GDM1 (cell line): ENCODE measurements around the gene EHHADH.
"Not testable (repeated sequence)": the region's sequence is repeated elsewhere in the genome, so short reads cannot be mapped to it uniquely, and the experiment has no call there.

Source experiments
- DNase-seq: peaks from one replicate; lab custom pipeline; 2025; lab: John Stamatoyannopoulos, UW

Gene EHHADH

GRCh38 chr3:185251272-185251671 is 2.6 kb downstream of the EHHADH start:
- DNase-seq: no peak

- DNase-seq: no peak
These were observed 3.2 kb downstream of the EHHADH start for GRCh38 chr3:185250653-185251052.

- DNase-seq: no peak
These were observed 3.6 kb downstream of the EHHADH start for GRCh38 chr3:185250247-185250646.

DNA sequence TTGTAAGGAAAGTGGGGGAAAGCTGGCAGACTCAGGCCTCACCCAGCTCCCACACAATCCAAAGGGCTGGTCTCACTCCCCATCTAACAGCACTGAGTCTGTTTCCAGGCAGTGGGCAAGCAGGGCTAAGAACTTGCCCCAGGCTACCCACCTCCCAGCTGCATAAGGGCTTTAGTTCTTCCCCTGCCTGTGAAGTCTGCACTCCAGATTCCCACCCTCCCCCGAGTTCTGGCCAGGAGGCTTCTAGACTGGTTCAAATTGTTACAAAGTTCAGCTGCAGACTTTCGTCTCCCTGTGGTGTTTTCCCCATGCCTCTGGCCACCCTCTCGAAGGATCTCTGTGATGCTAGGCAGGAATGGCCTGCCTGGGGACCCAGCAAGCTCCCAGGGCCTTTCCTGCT is 11.2 kb downstream of the EHHADH start:
- DNase-seq: no peak

DNA sequence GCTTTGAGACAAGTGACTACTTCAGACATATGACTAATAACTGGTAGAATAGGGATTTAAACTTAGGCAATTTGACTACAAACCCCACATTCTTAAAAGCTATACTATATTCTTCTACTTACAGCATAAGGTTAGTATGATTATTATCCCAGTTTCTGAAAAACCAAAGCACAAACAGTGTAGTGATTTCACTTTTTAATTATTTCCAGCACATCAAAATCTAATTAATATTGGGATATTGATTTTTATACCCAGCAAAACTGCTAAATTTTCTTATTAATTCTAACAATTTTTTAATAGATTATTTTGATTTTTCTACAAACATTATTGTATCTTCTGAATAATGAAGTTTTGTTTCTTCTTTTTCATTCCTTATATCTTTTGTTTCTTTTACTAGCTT is 16.9 kb downstream of the EHHADH start:
- no peak for DNase-seq

GRCh38 chr3:185233328-185233727 is 20.5 kb downstream of the EHHADH start:
- DNase-seq: no peak

- DNase-seq: not testable (repeated sequence)
These were observed 27.3 kb downstream of the EHHADH start for GRCh38 chr3:185226526-185226925.

DNA sequence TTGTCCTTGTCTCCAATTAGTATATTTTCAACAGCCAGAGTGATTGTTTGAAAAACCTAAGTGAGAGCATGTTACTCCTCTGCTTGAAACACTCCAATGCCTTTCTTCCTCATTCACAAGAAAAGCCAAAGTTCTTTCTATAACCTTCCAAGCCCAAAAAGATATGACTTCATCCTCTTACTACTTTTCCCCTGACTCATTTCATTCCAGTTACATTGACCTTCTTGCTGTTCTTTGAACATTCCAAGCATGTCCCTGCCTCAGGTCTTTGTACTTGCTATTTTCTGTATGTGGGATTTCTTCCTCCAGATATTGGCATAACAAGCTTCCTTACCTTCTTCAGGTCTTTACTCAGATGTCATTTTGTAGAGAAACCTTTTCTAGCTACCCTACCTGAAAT is 28.3 kb downstream of the EHHADH start:
- DNase-seq: no peak

- DNase-seq: no peak
These were observed 28.8 kb downstream of the EHHADH start for GRCh38 chr3:185225080-185225479.

- no peak for DNase-seq
These were observed 32.6 kb downstream of the EHHADH start for GRCh38 chr3:185221203-185221602.

DNA sequence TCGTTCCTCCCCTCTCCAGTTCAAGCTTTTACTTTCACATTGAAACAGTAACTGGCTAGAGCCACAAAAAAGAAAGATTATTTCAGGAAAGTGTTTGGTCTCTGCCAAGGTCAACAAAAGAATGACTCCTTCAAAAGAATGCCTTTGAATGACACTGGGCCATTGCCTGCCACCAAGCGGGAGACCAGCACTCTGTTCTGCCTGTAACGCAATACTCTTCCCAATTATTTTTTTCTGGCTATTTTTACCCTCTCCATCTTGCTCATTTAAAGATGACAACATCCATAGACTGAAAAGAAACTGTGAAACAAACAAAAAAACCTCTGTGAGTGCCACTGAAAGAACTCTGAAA is 37.3 kb downstream of the EHHADH start:
- no peak for DNase-seq

GRCh38 chr3:185215873-185216606 is 37.8 kb downstream of the EHHADH start:
- DNase-seq: no peak

- no peak for DNase-seq
These were observed 41.3 kb downstream of the EHHADH start for GRCh38 chr3:185212559-185212958.

DNA sequence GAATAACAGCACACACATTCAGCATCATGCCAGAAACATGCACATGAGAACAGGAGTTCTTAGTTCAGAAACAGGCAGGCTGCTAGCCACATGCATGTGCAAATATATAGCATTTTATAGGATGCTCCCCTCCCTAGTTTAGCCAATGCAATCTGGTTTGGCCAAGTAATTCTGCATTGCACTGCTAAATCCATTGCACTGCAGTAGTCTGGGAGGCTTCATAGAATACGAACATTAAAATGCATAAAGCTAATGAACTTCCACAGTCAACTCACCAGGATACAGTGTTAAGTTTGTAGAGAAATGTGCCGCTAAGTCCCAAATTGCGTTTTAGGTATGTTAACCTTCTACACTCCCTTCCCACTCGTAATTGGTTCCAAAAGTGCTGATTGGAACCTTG is 41.8 kb downstream of the EHHADH start:
- no peak for DNase-seq

- DNase-seq: no peak
These were observed 43.2 kb downstream of the EHHADH start for GRCh38 chr3:185210621-185211142.

GRCh38 chr3:185208823-185209222 is 45.0 kb downstream of the EHHADH start:
- no peak for DNase-seq

DNA sequence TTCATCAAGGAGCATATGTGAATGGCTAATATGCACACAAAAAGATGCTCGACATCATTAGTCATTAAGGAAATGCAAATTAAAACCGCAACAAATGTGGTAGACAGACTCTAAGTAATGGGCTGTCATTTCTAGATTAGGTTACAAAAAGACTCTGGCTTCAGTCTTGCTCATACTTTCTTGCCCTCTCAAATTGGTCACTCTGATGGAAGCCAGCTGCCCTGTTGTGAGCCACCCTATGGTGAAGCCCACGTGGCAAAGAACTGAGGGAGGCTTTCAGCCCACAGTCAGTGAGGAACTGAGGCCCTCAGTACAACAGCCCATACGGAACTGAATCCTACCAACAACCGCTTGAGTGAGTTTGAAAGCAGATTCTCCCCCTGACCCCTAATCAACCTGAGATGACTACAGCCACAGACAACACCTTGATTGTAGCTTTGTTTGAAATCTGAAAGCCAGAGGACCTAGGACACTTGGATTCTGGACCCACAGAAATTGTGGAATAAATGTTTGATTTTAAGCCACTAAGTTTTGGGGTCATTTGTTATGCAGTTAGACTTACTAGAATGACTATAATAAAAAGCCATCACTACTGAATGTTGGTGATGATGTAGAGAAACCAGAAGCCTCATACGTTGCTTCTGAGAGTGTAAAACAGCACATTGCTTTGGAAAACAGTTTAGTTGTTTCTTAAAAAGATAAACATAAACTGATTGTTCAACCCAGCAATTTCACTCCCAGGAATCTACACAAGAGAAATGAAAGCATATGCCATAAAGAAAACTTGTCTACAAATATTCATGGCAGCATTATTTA is 45.7 kb downstream of the EHHADH start:
- no peak for DNase-seq

- no peak for DNase-seq
These were observed 46.4 kb downstream of the EHHADH start for GRCh38 chr3:185207481-185207880.

GRCh38 chr3:185205865-185206264 is 48.0 kb downstream of the EHHADH start:
- DNase-seq: no peak

DNA sequence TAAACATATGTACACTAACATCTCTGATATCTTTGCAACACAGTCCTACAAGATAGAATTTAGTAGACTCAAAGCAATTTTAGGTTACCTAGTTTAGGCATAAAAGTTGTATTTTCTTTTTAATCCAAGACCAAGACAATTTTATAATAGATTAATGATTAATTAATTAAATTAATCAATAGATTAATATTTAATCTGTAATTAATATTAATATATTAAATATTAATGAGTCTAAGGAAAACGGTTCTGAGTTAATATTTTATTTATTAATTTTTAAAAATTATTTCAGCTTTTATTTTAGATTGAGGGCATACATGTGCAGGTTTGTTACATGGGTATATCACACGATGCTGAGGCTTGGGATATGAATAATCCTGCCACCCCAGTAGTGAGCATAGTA is 49.0 kb downstream of the EHHADH start:
- DNase-seq: no peak

- DNase-seq: no peak
These were observed 53.2 kb downstream of the EHHADH start for GRCh38 chr3:185200639-185201038.

DNA sequence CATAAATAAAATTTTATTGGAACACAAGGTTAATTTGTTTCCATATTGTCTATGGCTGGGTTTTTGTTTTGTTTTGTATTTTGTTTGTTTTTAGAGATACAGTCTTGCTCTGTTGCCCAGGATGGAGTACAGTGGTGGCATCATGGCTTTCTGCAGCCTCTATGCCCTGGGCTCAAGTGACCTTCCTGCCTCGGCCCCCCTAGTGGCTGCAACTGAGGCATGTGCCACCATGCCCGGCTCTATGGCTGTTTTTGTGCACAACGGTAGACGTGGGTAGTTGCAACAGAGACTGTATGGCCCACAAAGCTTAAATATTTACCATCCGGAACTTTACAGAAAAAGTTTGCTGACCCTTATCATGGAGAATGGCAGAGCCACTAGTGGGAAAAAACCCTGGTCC is 54.2 kb downstream of the EHHADH start:
- no peak for DNase-seq

GRCh38 chr3:185199206-185199605 is 54.6 kb downstream of the EHHADH start:
- DNase-seq: no peak
